ENCODE data around the gene RNF11. TPM values are rescaled to one million over a fixed set of nuclear protein-coding genes. Genes with fewer than 3 reads are reported as not detected.

The RNF11 gene
- total RNA-seq, 2 experiments from 2014 or later = 36.2 to 37.5 TPM

GRCh38 chr1:51308636-51309035 lies 72.6 kb downstream of the RNF11 start:
- DNase-seq (no peak), ATAC-seq (ENCODE audit: low read depth) (no peak)
- H3K36me3 Mint-ChIP-seq = no peaks in the 10 kb centered on the region
- POLR2A ChIA-PET = no interaction called here
- H3K27ac Mint-ChIP-seq = no peak overlapping the region
- H3K4me1 Mint-ChIP-seq = peaks cover 10% of the 10 kb centered on the region
- H3K4me3 Mint-ChIP-seq = no peak overlapping the region
- no peaks in the 10 kb centered on the region for H3K27me3 Mint-ChIP-seq
- no peaks in the 10 kb centered on the region for H3K9me3 Mint-ChIP-seq

- no peaks in the 10 kb centered on the region for H3K9me3 Mint-ChIP-seq
- POLR2A ChIA-PET = no interaction called here
- DNase-seq (no peak), ATAC-seq (ENCODE audit: low read depth) (no peak)
- H3K27me3 Mint-ChIP-seq = no peaks in the 10 kb centered on the region
- no peak overlapping the region for H3K4me3 Mint-ChIP-seq
- H3K36me3 Mint-ChIP-seq = no peaks in the 10 kb centered on the region
- peaks cover 16% of the 10 kb centered on the region for H3K4me1 Mint-ChIP-seq
- no peak overlapping the region for H3K27ac Mint-ChIP-seq
Measured at GRCh38 chr1:51309291-51309690, 73.2 kb downstream of the RNF11 start.

DNA sequence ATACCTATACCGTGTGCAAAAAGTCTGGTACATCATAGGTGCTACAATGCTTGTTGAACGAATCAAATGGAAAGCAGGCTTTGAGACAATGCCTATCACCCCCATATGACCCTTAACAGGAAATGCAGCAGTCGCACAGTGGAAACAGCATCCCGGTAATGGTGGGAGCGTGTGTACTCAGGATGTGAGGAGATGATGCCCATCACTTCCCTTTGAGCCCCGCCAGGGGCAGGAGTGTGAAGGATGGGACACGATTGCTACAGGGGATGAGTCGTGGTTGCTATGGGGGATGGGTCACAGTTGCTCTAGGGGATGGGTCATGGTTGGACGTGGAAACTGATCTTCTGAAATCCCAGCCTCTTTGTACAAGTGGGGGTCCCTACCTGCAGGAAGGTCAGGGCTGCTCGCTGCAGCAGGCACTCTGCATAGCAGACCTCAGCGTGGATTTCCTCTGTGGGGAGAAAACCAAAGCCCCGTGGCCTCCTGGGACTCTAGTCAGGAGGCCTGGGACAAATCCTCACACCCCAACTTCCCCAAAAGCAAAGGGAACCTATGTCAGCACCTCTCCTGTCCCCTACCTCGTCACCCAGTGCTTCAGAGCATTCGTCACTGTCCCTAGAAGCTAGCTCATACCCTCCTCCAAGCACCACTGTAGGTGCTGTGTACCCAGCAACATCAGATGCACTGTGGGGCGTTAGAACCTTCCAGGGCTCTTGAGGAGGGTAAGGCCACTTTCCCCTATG lies 75.0 kb downstream of the RNF11 start:
- POLR2A ChIA-PET = no interaction called here
- Mint-ChIP-seq H3K36me3 (no peaks in the 10 kb centered on the region), H3K9me3 (no peaks in the 10 kb centered on the region), H3K27ac (no peak overlapping the region), H3K4me1 (peaks cover 19% of the 10 kb centered on the region), H3K27me3 (no peaks in the 10 kb centered on the region), H3K4me3 (no peak overlapping the region)
- DNase-seq (no peak), ATAC-seq (ENCODE audit: low read depth) (peak; percentile 40)

GRCh38 chr1:51311826-51312225 lies 75.8 kb downstream of the RNF11 start:
- no peak for ATAC-seq (ENCODE audit: low read depth)
- no peak overlapping the region for H3K4me3 Mint-ChIP-seq
- POLR2A ChIA-PET = no interaction called here
- H3K27me3 Mint-ChIP-seq = no peaks in the 10 kb centered on the region
- H3K36me3 Mint-ChIP-seq = no peaks in the 10 kb centered on the region
- H3K27ac Mint-ChIP-seq = no peak overlapping the region
- H3K9me3 Mint-ChIP-seq = no peaks in the 10 kb centered on the region
- peaks cover 22% of the 10 kb centered on the region for H3K4me1 Mint-ChIP-seq
- DNase-seq = no peak

DNA sequence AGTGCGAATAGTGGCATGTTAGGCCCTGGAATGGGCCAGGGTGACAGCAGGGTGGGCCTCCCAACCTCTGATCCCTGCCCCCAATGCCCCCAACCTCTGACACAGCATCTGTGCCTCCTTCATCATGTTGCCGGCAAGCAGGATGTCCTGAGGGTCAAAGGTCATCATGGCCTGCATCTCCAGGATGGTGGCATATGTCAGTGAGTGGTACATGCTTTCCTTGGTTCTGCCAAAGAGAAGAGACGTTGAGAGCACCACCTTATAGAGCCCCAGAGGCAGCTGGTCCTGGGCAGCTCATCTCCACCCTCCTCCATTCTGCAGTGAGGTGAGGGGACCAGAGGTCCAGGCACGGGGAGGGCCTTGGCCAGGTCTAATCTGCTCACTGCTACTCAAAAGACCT lies 76.6 kb downstream of the RNF11 start:
- ATAC-seq (ENCODE audit: low read depth) (no peak), DNase-seq (no peak)
- no peak overlapping the region for H3K4me3 Mint-ChIP-seq
- H3K27ac Mint-ChIP-seq = no peak overlapping the region
- no peaks in the 10 kb centered on the region for H3K36me3 Mint-ChIP-seq
- peaks cover 22% of the 10 kb centered on the region for H3K4me1 Mint-ChIP-seq
- H3K27me3 Mint-ChIP-seq = no peaks in the 10 kb centered on the region
- no peaks in the 10 kb centered on the region for H3K9me3 Mint-ChIP-seq
- POLR2A ChIA-PET = no interaction called here

DNA sequence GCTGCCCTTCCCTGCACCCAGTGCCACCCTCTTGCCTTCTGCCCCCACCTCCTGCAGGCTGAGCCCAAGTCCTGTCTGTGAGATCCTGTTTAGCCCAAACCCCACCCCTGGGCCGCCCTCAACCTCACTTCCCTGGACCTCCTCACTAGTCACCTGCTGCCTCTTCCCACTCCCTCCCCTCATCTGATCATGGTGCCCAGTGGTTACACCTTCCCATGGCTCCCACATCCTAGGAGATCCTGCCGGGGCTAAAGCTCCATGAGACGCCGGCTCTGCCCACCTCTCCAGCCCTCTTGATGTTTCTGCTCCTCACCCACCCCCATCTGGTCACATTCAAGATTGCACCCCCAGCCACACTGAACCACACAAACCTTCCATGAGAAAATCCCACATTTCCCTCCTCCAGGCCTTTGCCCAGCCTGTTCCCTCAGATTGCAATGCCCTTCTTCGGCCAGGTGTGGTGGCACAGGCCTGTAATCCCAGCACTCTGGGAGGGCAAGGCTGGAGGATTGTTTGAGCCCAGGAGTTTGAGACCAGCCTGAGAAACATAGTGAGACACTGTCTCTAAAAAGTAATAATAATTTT lies 77.3 kb downstream of the RNF11 start:
- H3K9me3 Mint-ChIP-seq = no peaks in the 10 kb centered on the region
- ATAC-seq (ENCODE audit: low read depth) (no peak), DNase-seq (no peak)
- no peaks in the 10 kb centered on the region for H3K36me3 Mint-ChIP-seq
- POLR2A ChIA-PET = no interaction called here
- no peak overlapping the region for H3K27ac Mint-ChIP-seq
- no peak overlapping the region for H3K4me3 Mint-ChIP-seq
- H3K27me3 Mint-ChIP-seq = no peaks in the 10 kb centered on the region
- H3K4me1 Mint-ChIP-seq = peaks cover 22% of the 10 kb centered on the region

DNA sequence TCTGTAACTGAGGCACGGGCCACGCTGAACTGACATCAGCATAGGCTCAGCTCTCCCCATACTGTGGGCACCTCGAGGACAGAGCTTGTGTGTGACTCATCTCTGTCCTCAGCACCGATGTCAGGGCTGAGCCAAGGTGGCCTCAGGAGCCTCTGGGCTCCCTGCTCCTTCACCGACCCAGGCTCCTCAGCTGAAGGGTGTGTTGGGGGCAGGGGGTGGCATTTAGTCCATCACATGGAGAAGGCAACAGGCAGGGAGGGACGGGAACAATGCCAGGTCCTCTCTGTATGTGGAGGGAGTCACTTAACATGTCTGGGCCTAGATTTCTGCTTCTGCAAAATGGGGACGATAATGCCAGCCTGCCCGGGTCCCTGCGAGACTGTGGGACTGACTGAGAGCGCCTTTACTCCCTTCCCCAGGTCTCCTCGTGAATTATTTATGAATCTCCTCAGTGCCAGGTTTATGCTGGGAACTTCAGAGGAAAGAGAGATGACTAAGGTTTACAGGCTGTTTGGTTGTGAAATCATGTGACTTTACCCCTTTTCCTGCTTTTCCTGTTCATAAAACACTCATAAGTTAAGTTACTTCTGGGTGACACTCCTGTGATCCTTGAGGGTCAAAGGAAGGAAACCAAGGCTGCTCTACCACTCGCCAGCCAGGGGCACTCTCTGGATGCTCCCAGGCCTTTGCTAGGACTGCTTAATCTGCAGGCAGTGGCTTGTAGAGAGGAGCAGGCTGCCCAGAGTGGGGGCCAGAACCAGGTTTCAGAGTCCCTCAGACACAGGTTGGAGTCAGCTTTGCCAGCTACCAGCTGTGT lies 78.1 kb downstream of the RNF11 start:
- no peak for ATAC-seq (ENCODE audit: low read depth)

DNA sequence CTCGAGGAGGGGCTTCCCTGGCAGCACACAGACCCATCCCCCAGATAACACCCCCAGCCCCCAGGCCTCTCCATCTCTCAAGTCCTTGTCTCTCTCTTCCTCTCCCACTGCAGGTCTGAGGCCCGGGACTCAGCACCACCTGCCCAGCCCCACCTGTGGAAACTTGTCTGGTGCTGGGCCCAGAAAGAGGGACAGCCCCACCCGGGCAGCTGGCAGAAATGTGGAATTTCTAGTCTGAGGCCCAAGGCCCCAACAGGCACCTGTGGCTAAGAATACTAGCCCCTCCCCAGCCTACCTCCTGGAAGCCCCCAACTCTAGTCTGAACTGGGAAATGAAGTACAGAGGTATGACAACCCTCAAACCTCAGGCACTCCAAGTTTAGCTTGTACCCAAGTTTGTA lies 78.9 kb downstream of the RNF11 start:
- POLR2A ChIA-PET = no interaction called here
- no peak overlapping the region for H3K4me3 Mint-ChIP-seq
- peaks cover 3% of the 10 kb centered on the region for H3K27me3 Mint-ChIP-seq
- H3K4me1 Mint-ChIP-seq = peaks cover 22% of the 10 kb centered on the region
- no peaks in the 10 kb centered on the region for H3K36me3 Mint-ChIP-seq
- H3K9me3 Mint-ChIP-seq = no peaks in the 10 kb centered on the region
- DNase-seq (no peak), ATAC-seq (ENCODE audit: low read depth) (no peak)
- no peak overlapping the region for H3K27ac Mint-ChIP-seq

More for the DNA sequence above, 78.1 kb downstream of the RNF11 start:
- no peak for DNase-seq
- POLR2A ChIA-PET = no interaction called here
- Mint-ChIP-seq H3K4me3 (no peak overlapping the region), H3K36me3 (no peaks in the 10 kb centered on the region), H3K4me1 (peaks cover 22% of the 10 kb centered on the region), H3K27ac (no peak overlapping the region), H3K9me3 (no peaks in the 10 kb centered on the region), H3K27me3 (peaks cover 2% of the 10 kb centered on the region)

DNA sequence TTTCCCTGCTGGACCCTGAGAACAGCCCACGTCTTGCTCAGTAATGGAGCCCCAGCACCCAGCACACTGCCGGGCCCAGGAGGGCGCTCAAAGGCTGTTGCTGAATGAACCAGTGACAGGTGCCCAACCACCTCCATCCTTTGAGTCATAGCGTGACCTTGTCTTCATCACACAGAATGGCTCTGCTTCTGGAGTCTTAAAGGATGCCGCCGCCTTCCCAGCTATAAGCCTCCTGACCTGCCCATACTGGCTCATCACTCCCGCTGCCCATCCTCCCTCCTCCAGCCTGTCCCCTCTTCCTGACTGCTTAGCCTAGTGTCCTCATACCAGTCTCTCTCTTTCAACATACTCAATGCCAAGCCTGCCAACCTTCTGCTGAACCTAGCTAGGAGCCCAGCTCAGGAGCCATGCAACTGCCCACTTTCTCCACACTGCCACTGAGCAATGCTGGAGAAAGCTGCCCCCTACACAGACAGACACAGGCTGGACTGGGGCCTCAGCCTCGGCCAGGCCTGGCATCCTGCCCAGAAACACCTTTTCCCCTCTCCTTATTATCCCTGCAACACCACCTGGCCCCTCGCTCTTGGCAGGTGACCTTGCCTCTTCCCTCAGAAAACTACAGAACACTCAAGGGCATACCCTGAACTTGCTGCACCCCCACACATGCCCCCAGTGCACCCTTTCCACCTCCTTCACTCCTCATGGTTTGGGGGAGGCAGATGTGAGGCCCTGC lies 80.2 kb downstream of the RNF11 start:
- no peak for ATAC-seq (ENCODE audit: low read depth)
- Mint-ChIP-seq H3K27me3 (peaks cover 3% of the 10 kb centered on the region), H3K36me3 (no peaks in the 10 kb centered on the region), H3K4me3 (no peak overlapping the region), H3K27ac (no peak overlapping the region), H3K9me3 (no peaks in the 10 kb centered on the region), H3K4me1 (peaks cover 16% of the 10 kb centered on the region)
- DNase-seq = no peak
- POLR2A ChIA-PET = no interaction called here

GRCh38 chr1:51316846-51317120 lies 80.7 kb downstream of the RNF11 start:
- H3K27ac Mint-ChIP-seq = no peak overlapping the region
- H3K36me3 Mint-ChIP-seq = no peaks in the 10 kb centered on the region
- H3K4me3 Mint-ChIP-seq = no peak overlapping the region
- DNase-seq (no peak), ATAC-seq (ENCODE audit: low read depth) (no peak)
- POLR2A ChIA-PET = no interaction called here
- H3K4me1 Mint-ChIP-seq = peaks cover 16% of the 10 kb centered on the region
- H3K9me3 Mint-ChIP-seq = no peaks in the 10 kb centered on the region
- peaks cover 3% of the 10 kb centered on the region for H3K27me3 Mint-ChIP-seq

DNA sequence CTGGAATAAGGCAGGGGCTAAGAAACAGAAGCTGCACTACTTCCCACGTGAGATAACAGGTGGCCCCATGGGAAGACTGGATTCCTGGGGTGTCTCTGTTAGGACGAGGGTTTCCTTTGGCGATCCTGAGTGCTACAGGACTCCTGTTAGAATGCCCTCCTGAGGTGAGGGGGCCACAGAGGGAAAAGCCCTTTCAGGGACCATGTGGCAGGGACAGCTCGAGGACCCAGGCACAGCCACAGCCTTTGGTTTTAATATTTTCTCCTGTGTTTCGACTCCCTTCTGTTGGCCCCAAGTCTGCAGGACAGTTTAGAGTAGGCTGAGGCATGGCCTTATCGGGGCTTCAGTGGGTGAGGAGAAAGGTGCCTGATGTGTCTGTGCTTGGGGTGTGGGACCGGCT lies 81.7 kb downstream of the RNF11 start:
- Mint-ChIP-seq H3K4me3 (no peak overlapping the region), H3K4me1 (peaks cover 16% of the 10 kb centered on the region), H3K27me3 (peaks cover 6% of the 10 kb centered on the region), H3K36me3 (no peaks in the 10 kb centered on the region), H3K27ac (no peak overlapping the region), H3K9me3 (no peaks in the 10 kb centered on the region)
- ATAC-seq (ENCODE audit: low read depth) (no peak), DNase-seq (no peak)
- POLR2A ChIA-PET = no interaction called here

GRCh38 chr1:51320967-51321923 lies 85.2 kb downstream of the RNF11 start:
- no peak overlapping the region for H3K27ac Mint-ChIP-seq
- ATAC-seq (ENCODE audit: low read depth) = no peak
- DNase-seq = no peak
- POLR2A ChIA-PET = no interaction called here
- peaks cover 11% of the 10 kb centered on the region for H3K27me3 Mint-ChIP-seq
- no peaks in the 10 kb centered on the region for H3K36me3 Mint-ChIP-seq
- no peak overlapping the region for H3K4me3 Mint-ChIP-seq
- peaks cover 3% of the 10 kb centered on the region for H3K4me1 Mint-ChIP-seq
- H3K9me3 Mint-ChIP-seq = no peaks in the 10 kb centered on the region

- peaks cover 11% of the 10 kb centered on the region for H3K27me3 Mint-ChIP-seq
- no peaks in the 10 kb centered on the region for H3K36me3 Mint-ChIP-seq
- POLR2A ChIA-PET = no interaction called here
- DNase-seq (no peak), ATAC-seq (ENCODE audit: low read depth) (no peak)
- H3K4me1 Mint-ChIP-seq = no peaks in the 10 kb centered on the region
- H3K27ac Mint-ChIP-seq = no peak overlapping the region
- H3K4me3 Mint-ChIP-seq = no peak overlapping the region
- no peaks in the 10 kb centered on the region for H3K9me3 Mint-ChIP-seq
Measured at GRCh38 chr1:51321924-51322280, 85.8 kb downstream of the RNF11 start.

All from activated naive CD8-positive, alpha-beta T cell treated with anti-CD3 and anti-CD28 coated beads, Interleukin-2, amount 10 ng/mL, durations not matched to agents 7 days and 5 days (primary cell).